PFSK-1 (cell line): Measurements from ENCODE around the gene RTEL1.

ENCODE experiments used
- POLR2AphosphoS5 ChIP-seq: IDR thresholded peaks from 2 replicates; pipeline ENCODE4 v1.6.1; 2012; ENCODE audit warnings: low read depth, mild to moderate bottlenecking, control low read depth, low read length, moderate library complexity
- TAF1 ChIP-seq: IDR thresholded peaks from 2 replicates; pipeline ENCODE4 v1.6.1; 2012; ENCODE audit warnings: low read length, control low read depth, borderline replicate concordance; ENCODE audit not compliant: insufficient read depth

- TF ChIP-seq TAF1 (no peak), POLR2AphosphoS5 (no peak)
These were observed 83.7 kb downstream of the RTEL1 start for GRCh38 chr20:63741676-63742380.
